ENCODE results near the gene ANTXR2. TPM values are rescaled to one million over a fixed set of nuclear protein-coding genes. Genes with fewer than 3 reads are reported as not detected.
"Not testable (repeated sequence)": the region's sequence is repeated elsewhere in the genome, so short reads cannot be mapped to it uniquely, and the experiment has no call there.

The ANTXR2 gene
- total RNA-seq, 1 donor from 2014 or later = 61.7 TPM

DNA sequence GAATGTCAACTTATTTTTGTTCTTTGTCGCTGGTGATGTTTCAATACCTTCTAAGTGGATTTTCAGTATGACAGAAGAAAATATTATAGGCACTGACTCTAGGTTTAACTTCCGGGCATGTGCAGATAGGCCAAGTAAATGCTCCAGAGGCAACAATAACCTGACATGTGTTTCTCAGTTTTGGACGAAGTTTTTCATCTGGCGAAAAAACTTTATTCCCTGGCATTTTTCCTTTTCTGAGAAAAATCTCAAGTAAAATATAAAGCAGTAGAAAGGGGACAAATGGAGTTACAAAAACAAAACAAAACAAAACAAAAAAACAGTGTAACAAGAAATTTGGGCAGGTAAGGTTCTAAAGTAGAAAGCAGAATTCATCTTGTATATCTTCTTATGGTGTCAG, 173.5 kb downstream of the ANTXR2 start:
- Mint-ChIP-seq H3K36me3 (peaks cover 7% of the 10 kb centered on the region), H3K27me3 (ENCODE audit: low read depth) (no peaks in the 10 kb centered on the region), H3K4me3 (no peak overlapping the region), H3K4me1 (peaks cover 4% of the 10 kb centered on the region), H3K9me3 (peaks cover 7% of the 10 kb centered on the region), H3K27ac (no peak overlapping the region)
- TF ChIP-seq, protein P1, sequence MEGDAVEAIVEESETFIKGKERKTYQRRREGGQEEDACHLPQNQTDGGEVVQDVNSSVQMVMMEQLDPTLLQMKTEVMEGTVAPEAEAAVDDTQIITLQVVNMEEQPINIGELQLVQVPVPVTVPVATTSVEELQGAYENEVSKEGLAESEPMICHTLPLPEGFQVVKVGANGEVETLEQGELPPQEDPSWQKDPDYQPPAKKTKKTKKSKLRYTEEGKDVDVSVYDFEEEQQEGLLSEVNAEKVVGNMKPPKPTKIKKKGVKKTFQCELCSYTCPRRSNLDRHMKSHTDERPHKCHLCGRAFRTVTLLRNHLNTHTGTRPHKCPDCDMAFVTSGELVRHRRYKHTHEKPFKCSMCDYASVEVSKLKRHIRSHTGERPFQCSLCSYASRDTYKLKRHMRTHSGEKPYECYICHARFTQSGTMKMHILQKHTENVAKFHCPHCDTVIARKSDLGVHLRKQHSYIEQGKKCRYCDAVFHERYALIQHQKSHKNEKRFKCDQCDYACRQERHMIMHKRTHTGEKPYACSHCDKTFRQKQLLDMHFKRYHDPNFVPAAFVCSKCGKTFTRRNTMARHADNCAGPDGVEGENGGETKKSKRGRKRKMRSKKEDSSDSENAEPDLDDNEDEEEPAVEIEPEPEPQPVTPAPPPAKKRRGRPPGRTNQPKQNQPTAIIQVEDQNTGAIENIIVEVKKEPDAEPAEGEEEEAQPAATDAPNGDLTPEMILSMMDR (IDR thresholded peaks at IDR 0.05; ENCODE audit: unreplicated experiment) = no peak
- DNase-seq (ENCODE audit: low spot score in 2 of 2, unreplicated experiment in 2 of 2) = no peak

DNA sequence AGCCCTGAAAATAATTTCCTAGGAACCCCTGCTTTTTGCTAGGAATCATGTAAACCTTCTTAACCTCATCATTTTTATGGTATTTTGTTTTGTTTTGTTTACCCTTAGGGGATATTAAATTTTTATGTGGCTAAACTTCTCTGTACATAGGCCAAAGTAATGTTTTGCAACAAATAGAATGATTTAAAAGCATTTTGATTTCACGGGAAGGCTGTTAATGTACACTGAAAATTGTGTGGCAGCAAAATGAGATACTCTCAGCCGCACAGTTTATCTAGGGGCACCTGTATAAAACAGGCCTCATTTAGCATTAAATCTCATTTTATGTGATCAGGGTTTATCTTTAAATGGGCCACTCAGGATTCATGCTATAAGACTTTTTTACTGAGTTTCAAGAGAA, 175.0 kb downstream of the ANTXR2 start:
- no peak overlapping the region for H3K27ac Mint-ChIP-seq
- no peak for DNase-seq (ENCODE audit: low spot score in 2 of 2, unreplicated experiment in 2 of 2)
- no peaks in the 10 kb centered on the region for H3K27me3 Mint-ChIP-seq (ENCODE audit: low read depth)
- peaks cover 7% of the 10 kb centered on the region for H3K9me3 Mint-ChIP-seq
- no peak overlapping the region for H3K4me3 Mint-ChIP-seq
- H3K4me1 Mint-ChIP-seq = peaks cover 4% of the 10 kb centered on the region
- TF ChIP-seq, protein P1 (IDR thresholded peaks at IDR 0.05; ENCODE audit: unreplicated experiment) = no peak
- peaks cover 7% of the 10 kb centered on the region for H3K36me3 Mint-ChIP-seq

DNA sequence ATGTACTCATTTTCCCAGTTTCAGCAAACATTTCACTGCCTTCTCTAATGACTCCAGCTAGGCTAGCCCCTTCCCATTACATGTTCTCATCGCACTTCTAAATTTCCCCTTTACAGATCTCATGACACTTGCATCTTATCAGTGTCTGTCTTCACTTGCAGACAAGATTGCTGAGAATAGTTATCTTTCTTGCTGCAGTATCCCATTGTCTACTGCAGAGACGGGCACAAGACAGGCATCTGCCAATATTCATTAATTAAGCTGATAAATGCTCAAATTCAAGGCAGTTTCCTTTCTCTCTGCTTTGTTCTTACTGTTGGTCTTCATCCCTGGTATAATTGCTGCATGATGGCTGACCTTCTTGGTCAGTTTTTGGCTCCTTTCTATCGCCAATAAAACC, 175.9 kb downstream of the ANTXR2 start:
- peaks cover 7% of the 10 kb centered on the region for H3K9me3 Mint-ChIP-seq
- no peaks in the 10 kb centered on the region for H3K27me3 Mint-ChIP-seq (ENCODE audit: low read depth)
- H3K4me3 Mint-ChIP-seq = no peak overlapping the region
- H3K27ac Mint-ChIP-seq = no peak overlapping the region
- H3K36me3 Mint-ChIP-seq = peaks cover 7% of the 10 kb centered on the region
- peaks cover 4% of the 10 kb centered on the region for H3K4me1 Mint-ChIP-seq
- no peak for DNase-seq (ENCODE audit: low spot score in 2 of 2, unreplicated experiment in 2 of 2)
- TF ChIP-seq, protein P1 (IDR thresholded peaks at IDR 0.05; ENCODE audit: unreplicated experiment) = no peak

DNA sequence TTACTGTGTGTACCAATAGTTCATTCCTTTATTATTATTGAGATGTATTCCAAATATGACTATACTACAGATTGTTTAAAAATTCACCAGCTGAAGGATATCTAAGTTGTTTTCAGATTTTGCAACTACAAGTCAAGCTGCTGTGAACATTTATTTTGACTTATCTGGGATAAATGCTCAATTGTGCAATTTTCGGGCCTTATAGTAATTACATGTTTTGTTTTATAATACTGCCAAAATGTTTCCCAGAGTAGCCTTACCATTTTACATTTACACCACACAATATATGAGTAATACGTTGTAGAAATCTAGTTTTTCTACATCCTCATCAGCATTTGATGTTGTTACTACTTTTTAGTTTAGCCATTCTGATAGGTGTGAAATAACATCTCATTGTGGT, 179.6 kb downstream of the ANTXR2 start:
- TF ChIP-seq, protein P1 (IDR thresholded peaks at IDR 0.05; ENCODE audit: unreplicated experiment) = no peak
- peaks cover 4% of the 10 kb centered on the region for H3K4me1 Mint-ChIP-seq

DNA sequence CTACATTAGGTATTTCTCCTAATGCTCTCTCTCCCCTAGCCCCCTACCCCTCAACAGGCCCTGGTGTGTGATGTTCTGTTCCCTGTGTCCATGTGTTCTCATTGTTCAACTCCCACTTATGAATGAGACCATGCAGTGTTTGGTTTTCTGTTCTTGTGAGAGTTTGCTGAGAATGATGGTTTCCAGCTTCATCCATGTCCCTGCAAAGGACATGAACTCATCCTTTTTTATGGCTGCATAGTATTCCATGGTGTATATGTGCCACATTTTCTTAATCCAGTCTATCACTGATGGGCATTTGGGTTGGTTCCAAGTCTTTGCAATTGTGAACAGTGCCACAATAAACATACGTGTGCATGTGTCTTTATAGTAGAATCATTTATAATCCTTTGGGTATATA, 184.0 kb downstream of the ANTXR2 start:
- H3K36me3 Mint-ChIP-seq; H3K4me3 Mint-ChIP-seq; DNase-seq (ENCODE audit: low spot score in 2 of 2, unreplicated experiment in 2 of 2); H3K4me1 Mint-ChIP-seq; H3K27me3 Mint-ChIP-seq (ENCODE audit: low read depth); H3K27ac Mint-ChIP-seq: not testable (repeated sequence)
- H3K9me3 Mint-ChIP-seq = peaks cover 11% of the 10 kb centered on the region

More for the DNA sequence above, 179.6 kb downstream of the ANTXR2 start:
- no peak for DNase-seq (ENCODE audit: low spot score in 2 of 2, unreplicated experiment in 2 of 2)
- H3K4me3 Mint-ChIP-seq = no peak overlapping the region
- H3K36me3 Mint-ChIP-seq = peaks cover 3% of the 10 kb centered on the region
- no peak overlapping the region for H3K27ac Mint-ChIP-seq
- H3K27me3 Mint-ChIP-seq (ENCODE audit: low read depth) = no peaks in the 10 kb centered on the region
- peaks cover 11% of the 10 kb centered on the region for H3K9me3 Mint-ChIP-seq

DNA sequence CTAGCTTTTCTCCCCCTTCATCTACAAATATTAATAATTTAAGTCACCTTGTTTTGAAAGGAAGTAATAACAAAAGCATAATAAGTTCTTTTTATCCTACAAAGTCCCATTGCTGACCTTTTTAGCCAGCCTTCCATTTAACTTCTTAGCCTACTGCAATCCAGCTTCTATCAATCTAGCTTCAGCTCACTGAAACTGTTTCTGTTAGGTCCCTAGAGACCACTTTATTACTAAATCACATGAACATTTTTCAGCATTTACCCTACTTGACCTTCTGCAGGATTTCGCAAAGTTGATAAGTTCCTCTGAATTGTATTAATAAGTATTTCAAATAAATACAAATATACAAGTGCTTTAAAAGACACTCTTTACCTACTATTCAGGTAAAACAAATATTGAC, 186.5 kb downstream of the ANTXR2 start:
- TF ChIP-seq, protein P1 (IDR thresholded peaks at IDR 0.05; ENCODE audit: unreplicated experiment) = no peak
- Mint-ChIP-seq H3K27ac (no peak overlapping the region), H3K9me3 (peaks cover 11% of the 10 kb centered on the region), H3K27me3 (ENCODE audit: low read depth) (no peaks in the 10 kb centered on the region), H3K4me3 (no peak overlapping the region), H3K4me1 (peaks cover 12% of the 10 kb centered on the region), H3K36me3 (peaks cover 3% of the 10 kb centered on the region)
- DNase-seq (ENCODE audit: low spot score in 2 of 2, unreplicated experiment in 2 of 2) = no peak

Data from mesothelial cell of epicardium (in vitro differentiated cells).